ENCODE data around the gene ICAM2.

Gene ICAM2

GRCh38 chr17:63963123-63963522 lies 57.3 kb downstream of the ICAM2 start:
- H3K36me3 Mint-ChIP-seq: no peaks in the 10 kb centered on the region
- H3K4me3 Mint-ChIP-seq: no peak overlapping the region
- H3K27ac Mint-ChIP-seq: no peak overlapping the region
- no peak for DNase-seq (ENCODE audit: low spot score in 2 of 2)
- no peaks in the 10 kb centered on the region for H3K9me3 Mint-ChIP-seq
- H3K4me1 Mint-ChIP-seq: peaks cover 39% of the 10 kb centered on the region
- ATAC-seq: no peak

- Mint-ChIP-seq H3K36me3 (no peaks in the 10 kb centered on the region), H3K4me3 (no peak overlapping the region), H3K27ac (no peak overlapping the region), H3K4me1 (peaks cover 34% of the 10 kb centered on the region), H3K9me3 (no peaks in the 10 kb centered on the region)
- no peak for ATAC-seq
- no peak for DNase-seq (ENCODE audit: low spot score in 2 of 2)
Observed at GRCh38 chr17:63962298-63962744, 58.1 kb downstream of the ICAM2 start.

- Mint-ChIP-seq H3K9me3 (no peaks in the 10 kb centered on the region), H3K27ac (no peak overlapping the region), H3K4me1 (peaks cover 33% of the 10 kb centered on the region), H3K36me3 (no peaks in the 10 kb centered on the region), H3K4me3 (peak overlapping the region; percentile 31)
- no peak for DNase-seq (ENCODE audit: low spot score in 2 of 2)
- ATAC-seq: peak; percentile 62
Observed at GRCh38 chr17:63961355-63962212, 58.8 kb downstream of the ICAM2 start.

- Mint-ChIP-seq H3K9me3 (no peaks in the 10 kb centered on the region), H3K4me1 (peaks cover 32% of the 10 kb centered on the region), H3K27ac (no peak overlapping the region), H3K36me3 (no peaks in the 10 kb centered on the region), H3K4me3 (no peak overlapping the region)
- ATAC-seq: no peak
- DNase-seq (ENCODE audit: low spot score in 2 of 2): no peak
Observed at GRCh38 chr17:63960430-63960829, 60.0 kb downstream of the ICAM2 start.

- Mint-ChIP-seq H3K4me3 (no peak overlapping the region), H3K36me3 (no peaks in the 10 kb centered on the region), H3K9me3 (no peaks in the 10 kb centered on the region), H3K27ac (no peak overlapping the region), H3K4me1 (peaks cover 35% of the 10 kb centered on the region)
- ATAC-seq: no peak
- DNase-seq (ENCODE audit: low spot score in 2 of 2): no peak
Observed at GRCh38 chr17:63960006-63960405, 60.4 kb downstream of the ICAM2 start.

GRCh38 chr17:63956296-63956920 lies 64.0 kb downstream of the ICAM2 start:
- Mint-ChIP-seq H3K27ac (peak overlapping the region; percentile 85), H3K36me3 (no peaks in the 10 kb centered on the region), H3K4me3 (no peak overlapping the region), H3K9me3 (no peaks in the 10 kb centered on the region), H3K4me1 (peaks cover 34% of the 10 kb centered on the region)
- DNase-seq (ENCODE audit: low spot score in 2 of 2) (no peak), ATAC-seq (no peak)

- DNase-seq (ENCODE audit: low spot score in 2 of 2) (no peak), ATAC-seq (no peak)
- no peaks in the 10 kb centered on the region for H3K9me3 Mint-ChIP-seq
- H3K36me3 Mint-ChIP-seq: no peaks in the 10 kb centered on the region
- H3K4me3 Mint-ChIP-seq: no peak overlapping the region
- peaks cover 31% of the 10 kb centered on the region for H3K4me1 Mint-ChIP-seq
- H3K27ac Mint-ChIP-seq: peak overlapping the region; percentile 85
Observed at GRCh38 chr17:63955791-63956190, 64.6 kb downstream of the ICAM2 start.

GRCh38 chr17:63955232-63955631 lies 65.2 kb downstream of the ICAM2 start:
- no peak overlapping the region for H3K4me3 Mint-ChIP-seq
- no peaks in the 10 kb centered on the region for H3K9me3 Mint-ChIP-seq
- H3K4me1 Mint-ChIP-seq: peaks cover 31% of the 10 kb centered on the region
- DNase-seq (ENCODE audit: low spot score in 2 of 2): no peak
- no peaks in the 10 kb centered on the region for H3K36me3 Mint-ChIP-seq
- no peak for ATAC-seq
- H3K27ac Mint-ChIP-seq: peak overlapping the region; percentile 85

- Mint-ChIP-seq H3K36me3 (no peaks in the 10 kb centered on the region), H3K27ac (peak overlapping the region; percentile 91), H3K9me3 (no peaks in the 10 kb centered on the region), H3K4me3 (peak overlapping the region; percentile 39), H3K4me1 (peaks cover 31% of the 10 kb centered on the region)
- DNase-seq (ENCODE audit: low spot score in 2 of 2) (peak in 1 of 2 donors; percentile 57), ATAC-seq (peak; percentile 73)
Observed at GRCh38 chr17:63954402-63955063, 65.9 kb downstream of the ICAM2 start.
